GM19468 (cell line): ENCODE data around the gene TMEM208.

Experiments
- ATAC-seq: cut with Tn5 transposase; IDR thresholded peaks from one replicate; pipeline ENCODE4 v1.9.1; 2021; ENCODE audit warnings: mild to moderate bottlenecking, moderate library complexity, moderate number of reproducible peaks; ENCODE audit not compliant: unreplicated experiment; ENCODE audit errors: extremely low read depth

The TMEM208 gene

GRCh38 chr16:67191411-67191994 lies 35.4 kb upstream of the TMEM208 start:
- no peak for ATAC-seq

DNA sequence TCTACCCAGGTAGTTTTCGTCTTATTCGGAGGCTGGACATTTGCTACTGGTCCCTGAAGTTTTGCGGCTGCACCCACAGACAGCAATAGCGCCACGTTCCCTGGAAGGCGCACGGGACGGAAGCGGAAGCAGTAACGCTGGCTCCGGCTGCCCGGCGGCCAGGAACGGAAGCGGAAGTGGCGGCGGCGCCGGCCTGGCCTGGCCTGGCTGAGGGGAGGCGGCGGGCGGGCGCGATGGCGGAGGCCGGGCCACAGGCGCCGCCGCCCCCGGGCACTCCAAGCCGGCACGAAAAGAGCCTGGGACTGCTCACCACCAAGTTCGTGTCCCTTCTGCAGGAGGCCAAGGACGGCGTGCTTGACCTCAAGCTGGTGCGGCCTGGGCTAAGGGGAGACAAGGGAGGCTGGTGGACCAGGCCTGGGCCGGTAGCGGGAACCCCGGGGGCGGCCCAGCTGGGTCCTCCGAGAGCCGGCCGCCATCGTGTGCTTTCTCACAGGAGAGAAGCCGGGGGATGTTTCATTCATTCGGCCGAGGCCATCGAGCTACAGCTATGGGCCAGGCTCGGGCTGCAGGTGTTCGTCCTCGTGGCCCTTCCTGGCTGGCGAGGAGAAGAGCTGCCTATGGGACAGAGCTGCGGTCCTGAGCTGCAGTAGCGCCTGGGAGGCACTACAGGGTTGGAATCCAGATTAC lies 34.8 kb upstream of the TMEM208 start, which contains the start of gene E2F4:
E2F4 (plus strand) TSS at position 161 of the 687 bp plus-strand sequence; CDS start at position 234, 73 bp downstream.
- peak; percentile 75 for ATAC-seq

DNA sequence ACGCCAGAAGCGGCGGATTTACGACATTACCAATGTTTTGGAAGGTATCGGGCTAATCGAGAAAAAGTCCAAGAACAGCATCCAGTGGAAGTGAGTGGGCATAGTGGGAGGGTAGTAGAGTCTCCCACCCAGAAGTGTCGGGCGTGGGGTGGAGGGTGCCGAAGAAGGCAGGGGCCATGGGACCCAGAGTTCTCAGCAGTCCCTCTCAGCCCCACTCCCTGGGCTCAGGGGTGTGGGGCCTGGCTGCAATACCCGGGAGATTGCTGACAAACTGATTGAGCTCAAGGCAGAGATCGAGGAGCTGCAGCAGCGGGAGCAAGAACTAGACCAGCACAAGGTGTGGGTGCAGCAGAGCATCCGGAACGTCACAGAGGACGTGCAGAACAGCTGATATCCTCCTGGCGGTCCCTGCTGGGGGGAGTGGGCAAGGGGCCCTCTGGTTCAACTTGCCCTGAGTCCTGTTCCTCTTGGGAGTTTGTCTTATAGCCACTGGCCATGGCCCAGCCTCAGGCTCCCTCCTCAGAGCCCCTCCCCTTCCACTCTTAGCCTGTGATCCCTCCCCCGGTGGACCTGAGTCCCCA lies 34.1 kb upstream of the TMEM208 start:
- no peak for ATAC-seq

DNA sequence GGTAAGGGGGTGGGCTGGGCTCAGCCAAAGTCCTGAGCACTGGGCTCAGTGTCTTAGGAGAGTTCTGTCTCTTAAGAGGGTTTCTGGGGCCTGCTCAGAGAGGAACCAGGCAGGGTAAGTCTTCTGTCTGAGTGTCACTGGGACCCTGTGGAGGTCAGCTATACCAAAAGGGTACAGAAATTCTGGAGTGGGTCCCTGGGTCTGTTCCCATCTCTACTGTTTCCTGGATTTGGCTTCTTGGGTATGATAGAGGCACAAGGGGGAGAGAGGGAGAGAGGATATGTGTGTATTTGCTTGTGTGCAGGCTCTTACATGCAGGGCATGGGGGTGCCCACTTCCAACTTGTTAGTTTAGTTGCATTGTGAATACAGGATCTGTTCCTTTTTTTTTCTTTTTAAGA lies 33.4 kb upstream of the TMEM208 start:
- no peak for ATAC-seq

- ATAC-seq, result no peak
These were observed 32.7 kb upstream of the TMEM208 start for GRCh38 chr16:67194260-67194659.

GRCh38 chr16:67195676-67196075 lies 31.3 kb upstream of the TMEM208 start:
- ATAC-seq, result no peak

GRCh38 chr16:67196881-67197280 lies 30.0 kb upstream of the TMEM208 start:
- ATAC-seq, result no peak

DNA sequence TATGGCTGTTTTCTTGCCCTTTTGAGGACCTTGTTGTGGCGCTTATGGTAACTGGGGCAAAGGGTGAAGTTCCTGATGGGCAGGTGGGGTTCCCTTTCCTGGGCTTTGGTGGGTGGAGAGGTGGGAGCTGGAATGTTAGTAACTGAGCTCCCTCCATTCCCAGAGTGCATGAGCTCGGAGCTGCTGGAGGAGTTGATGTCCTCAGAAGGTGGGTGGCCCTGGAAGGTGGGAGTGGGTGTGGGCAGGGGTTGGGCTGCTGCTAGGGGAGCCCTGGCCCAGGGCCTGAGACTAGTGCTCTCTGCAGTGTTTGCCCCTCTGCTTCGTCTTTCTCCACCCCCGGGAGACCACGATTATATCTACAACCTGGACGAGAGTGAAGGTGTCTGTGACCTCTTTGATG lies 29.2 kb upstream of the TMEM208 start:
- ATAC-seq, result no peak

DNA sequence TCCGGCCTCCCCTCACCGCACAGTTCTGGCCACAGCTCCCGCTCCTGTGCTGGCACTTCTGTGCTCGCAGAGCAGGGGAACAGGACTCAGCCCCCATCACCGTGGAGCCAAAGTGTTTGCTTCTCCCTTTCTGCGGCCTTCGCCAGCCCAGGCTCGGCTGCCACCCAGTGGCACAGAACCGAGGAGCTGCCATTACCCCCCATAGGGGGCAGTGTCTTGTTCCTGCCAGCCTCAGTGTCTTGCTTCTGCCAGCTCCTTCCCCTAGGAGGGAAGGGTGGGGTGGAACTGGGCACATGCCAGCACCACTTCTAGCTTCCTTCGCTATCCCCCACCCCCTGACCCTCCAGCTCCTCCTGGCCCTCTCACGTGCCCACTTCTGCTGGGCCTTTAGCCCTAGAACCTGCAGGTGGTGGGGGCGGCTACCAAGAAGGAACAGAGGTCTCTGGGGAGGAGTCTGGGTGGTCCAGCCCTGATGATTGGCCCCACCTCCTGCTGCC lies 28.6 kb upstream of the TMEM208 start:
- ATAC-seq, result no peak

DNA sequence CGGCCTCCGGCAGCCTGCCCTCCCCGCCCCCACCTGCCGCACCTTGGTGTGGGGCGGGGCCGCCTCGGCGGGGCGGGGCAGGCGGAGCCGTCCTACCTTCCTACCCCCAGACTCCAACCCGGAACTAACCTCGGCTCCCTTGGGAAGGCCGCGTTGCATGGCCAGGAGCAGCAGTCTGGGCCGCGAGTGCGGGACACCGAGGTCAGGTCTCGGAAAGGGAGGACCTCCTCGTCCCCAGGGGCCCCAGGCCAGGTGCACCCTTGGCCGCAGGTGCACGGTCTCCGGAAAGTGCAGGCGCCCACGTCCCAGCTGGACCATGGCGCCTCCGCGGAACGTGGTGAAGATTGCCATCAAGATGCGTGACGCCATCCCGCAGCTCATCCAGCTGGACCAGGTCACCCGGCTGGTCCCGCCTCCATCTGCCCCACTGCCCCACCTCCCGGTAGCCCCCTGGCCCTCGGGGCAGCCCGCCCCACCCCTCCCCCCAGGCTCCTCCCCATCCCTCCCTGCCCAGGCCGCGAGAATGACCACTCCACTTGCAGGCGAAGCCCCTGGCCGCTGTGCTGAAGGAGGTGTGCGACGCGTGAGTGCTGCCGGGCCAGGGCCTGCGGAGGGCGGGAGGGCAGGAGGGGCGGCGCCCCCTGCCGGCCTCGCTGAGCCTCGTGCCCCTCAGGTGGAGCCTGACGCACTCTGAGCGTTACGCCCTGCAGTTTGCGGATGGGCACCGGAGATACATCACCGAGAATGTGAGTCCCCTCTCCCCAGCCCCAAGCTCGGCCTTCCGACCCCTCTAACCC lies 27.7 kb upstream of the TMEM208 start, which contains the start of gene ELMO3:
ELMO3 (plus strand) TSS at position 121 of the 797 bp plus-strand sequence; CDS start at position 317, 196 bp downstream.
- no peak for ATAC-seq

- no peak for ATAC-seq
These were observed 27.1 kb upstream of the TMEM208 start for GRCh38 chr16:67199808-67200198.

GRCh38 chr16:67200491-67200890 lies 26.4 kb upstream of the TMEM208 start:
- ATAC-seq, result no peak

GRCh38 chr16:67201411-67202345 lies 25.3 kb upstream of the TMEM208 start:
- no peak for ATAC-seq

DNA sequence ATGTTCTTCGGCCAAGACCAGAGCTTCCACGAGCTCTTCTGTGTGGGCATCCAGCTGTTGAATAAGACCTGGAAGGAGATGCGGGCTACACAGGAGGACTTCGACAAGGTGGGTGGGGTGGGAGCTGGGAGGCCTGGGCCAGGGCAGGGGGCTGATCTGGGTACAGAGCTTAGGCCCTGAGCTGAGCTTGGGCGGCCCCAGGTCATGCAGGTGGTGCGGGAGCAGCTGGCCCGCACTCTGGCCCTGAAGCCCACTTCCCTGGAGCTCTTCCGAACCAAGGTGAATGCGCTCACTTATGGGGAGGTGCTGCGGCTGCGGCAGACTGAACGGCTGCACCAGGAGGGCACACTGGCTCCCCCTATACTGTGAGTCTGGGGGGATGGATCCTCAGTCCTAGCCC lies 24.5 kb upstream of the TMEM208 start:
- ATAC-seq, result no peak

DNA sequence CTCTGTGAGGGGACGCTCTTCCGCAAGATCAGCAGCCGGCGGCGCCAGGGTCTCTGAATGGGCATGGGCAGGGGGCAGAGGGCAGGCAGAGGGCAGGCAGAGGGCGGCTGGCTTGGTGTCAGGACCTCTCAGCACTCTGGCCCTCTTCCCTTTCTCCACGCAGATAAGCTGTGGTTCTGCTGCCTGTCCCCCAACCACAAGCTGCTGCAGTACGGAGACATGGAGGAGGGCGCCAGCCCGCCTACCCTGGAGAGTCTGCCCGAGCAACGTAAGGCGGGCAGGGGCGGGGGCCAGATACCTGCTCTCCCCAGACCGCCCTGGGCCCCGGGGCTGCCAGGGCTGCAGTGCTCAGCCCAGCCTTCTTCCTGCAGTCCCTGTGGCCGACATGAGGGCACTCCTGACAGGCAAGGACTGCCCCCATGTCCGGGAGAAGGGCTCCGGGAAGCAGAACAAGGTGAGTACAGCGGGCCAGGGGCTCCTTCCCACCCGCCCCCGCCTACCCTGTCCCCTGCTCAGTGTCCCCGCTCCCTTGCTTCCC lies 23.9 kb upstream of the TMEM208 start:
- ATAC-seq, result no peak

DNA sequence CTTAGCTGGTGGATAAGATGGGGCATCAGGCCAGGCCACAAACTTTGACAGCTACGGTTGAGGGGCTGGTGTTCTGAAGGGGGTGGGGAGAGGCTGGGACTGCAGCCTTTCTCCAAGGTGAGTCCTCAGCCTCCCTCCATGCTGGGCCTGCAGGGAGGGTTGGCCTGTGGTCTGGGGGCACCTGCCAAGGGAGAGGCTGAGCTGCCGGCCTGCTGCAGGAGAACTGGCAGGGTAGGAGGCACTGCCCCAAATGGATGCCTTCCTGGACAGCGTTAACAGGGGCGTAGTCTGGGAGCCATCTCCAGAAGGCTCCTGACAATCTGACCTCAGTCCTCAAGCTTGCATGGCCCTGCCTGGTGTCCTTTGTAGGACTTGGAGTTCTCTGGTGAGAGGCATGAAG lies 22.9 kb upstream of the TMEM208 start:
- no peak for ATAC-seq

DNA sequence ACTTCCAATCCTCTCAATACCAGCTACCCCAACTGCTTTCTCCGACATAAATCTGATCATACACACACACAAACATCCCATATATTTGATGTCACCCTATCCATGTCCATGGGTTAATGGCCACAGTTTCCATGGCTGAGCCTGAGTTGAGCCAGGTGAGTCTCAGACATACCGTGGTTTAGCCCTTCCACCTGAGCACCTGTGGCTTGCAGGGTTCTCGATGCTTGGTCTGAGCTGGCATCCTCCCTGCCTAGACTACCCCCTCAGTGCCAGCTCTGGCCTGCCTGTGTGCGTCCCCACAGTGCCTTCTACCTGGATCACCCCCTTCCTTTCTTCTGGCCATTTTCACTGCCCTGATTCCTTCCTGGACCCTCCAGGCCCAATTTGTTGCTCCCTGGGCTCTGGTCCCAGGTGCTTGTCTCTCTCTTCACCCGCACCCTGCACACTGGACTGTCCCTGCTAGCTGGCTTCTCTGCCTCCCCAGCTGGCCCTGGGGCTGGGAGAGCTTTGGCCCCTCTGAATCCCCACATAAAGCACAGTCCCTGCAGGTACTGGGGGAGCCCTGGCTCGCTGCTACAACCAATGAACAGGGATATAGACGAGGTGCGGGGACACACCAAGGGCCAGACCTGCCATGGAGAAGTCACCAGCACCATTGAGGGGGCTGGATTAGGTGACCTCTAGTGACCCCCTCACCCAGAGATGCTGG lies 20.6 kb upstream of the TMEM208 start:
- ATAC-seq, result no peak

GRCh38 chr16:67206838-67207248 lies 20.1 kb upstream of the TMEM208 start:
- ATAC-seq, result no peak
